A549 (cell line): ENCODE data around the gene TTI1. TPM values are rescaled to one million over a fixed set of nuclear protein-coding genes. Genes with fewer than 3 reads are reported as not detected.

Experiments used
- ATAC-seq, 2 experiments: fragments of 200-7000 bp in 1 of 2; fragments of >200 bp in 1 of 2; cut with Nextera tagmentation in 1 of 2; cut with Tn5 transposase in 1 of 2; 3 replicates each; pipeline versions ENCODE4 v1.8.0 to v1.9.1; 2018 to 2020; ENCODE audit warnings: mild to moderate bottlenecking in 1 of 2, moderate library complexity in 1 of 2
- CTCF ChIA-PET: fragments of 300-600 bp; sonication (Branson Sonifier 250); formaldehyde crosslinking; extraction: SDS; loops from one replicate; lab custom pipeline; 2021; ENCODE audit warnings: antibody characterized with exemption, inconsistent platforms; lab: Yijun Ruan, JAX
- POLR2A ChIA-PET: fragments of 350-600 bp; formaldehyde crosslinking; extraction: SDS; loops from one replicate; lab custom pipeline; 2021; ENCODE audit warnings: antibody characterized with exemption, inconsistent platforms; lab: Yijun Ruan, JAX
- DNase-seq, 2 experiments: peaks; one replicate each; pipeline versions ENCODE4 v3.0.0 to v3.0.0-alpha.2; 2011 to 2016; ENCODE audit warnings: low read depth in 1 of 2, low spot score in 1 of 2
- FAIRE-seq: peaks from 2 replicates; lab custom pipeline; 2011; peaks lifted over from hg19 to GRCh38; lab: Jason Lieb, UNC
- H3K27ac ChIP-seq, 2 experiments: fragments of >200 bp; sonication (Bioruptor Twin); formaldehyde crosslinking; 3 replicates each; pipeline ENCODE4 v1.5.1; 2016 to 2017
- H3K4me1 ChIP-seq: fragments of >200 bp; sonication (Bioruptor Twin); formaldehyde crosslinking; 3 replicates; pipeline ENCODE4 v1.6.1; 2016
- H3K4me2 ChIP-seq: fragments of >200 bp; sonication (Bioruptor Twin); formaldehyde crosslinking; 3 replicates; pipeline ENCODE4 v1.6.1; 2016
- H3K4me3 ChIP-seq: fragments of >200 bp; sonication (Bioruptor Twin); formaldehyde crosslinking; 3 replicates; pipeline ENCODE4 v1.5.1; 2016
- H3K9me3 ChIP-seq: fragments of >200 bp; sonication (Bioruptor Twin); formaldehyde crosslinking; 3 replicates; pipeline ENCODE4 v1.6.1; 2016
- BHLHE40 ChIP-seq: IDR thresholded peaks from 2 replicates; pipeline ENCODE4 v1.6.1; 2012; ENCODE audit warnings: low read depth, low read length, inconsistent platforms
- CEBPB ChIP-seq, 2 experiments: fragments of >200 bp in 1 of 2; sonication (Bioruptor Twin) in 1 of 2; formaldehyde crosslinking in 1 of 2; IDR thresholded peaks; 2 replicates each; pipeline ENCODE4 v1.6.1; 2012 to 2016
- CHD2 ChIP-seq: fragments of 150-350 bp; IDR thresholded peaks from 2 replicates; pipeline ENCODE4 v1.6.1; 2014; ENCODE audit warnings: low read length; ENCODE audit not compliant: partially characterized antibody
- CHD4 ChIP-seq: fragments of 200-600 bp; sonication (generic); IDR thresholded peaks from 2 replicates; pipeline ENCODE4 v1.6.1; 2016; ENCODE audit warnings: antibody characterized with exemption, mild to moderate bottlenecking, borderline replicate concordance
- CTCF ChIP-seq: fragments of >200 bp; sonication (Bioruptor Twin); formaldehyde crosslinking; IDR thresholded peaks from 3 replicates; pipeline ENCODE4 v1.5.1; 2016
- EP300 ChIP-seq, 2 experiments: fragments of >200 bp; sonication (Bioruptor Twin); formaldehyde crosslinking; IDR thresholded peaks; 2 replicates in 1 of 2; 3 replicates in 1 of 2; pipeline ENCODE4 v1.6.1; 2016 to 2017
- FOSB ChIP-seq: fragments of 250-450 bp; sonication (Bioruptor Pico); IDR thresholded peaks from 2 replicates; pipeline ENCODE4 v1.5.0; 2020; ENCODE audit warnings: mild to moderate bottlenecking, moderate library complexity
- FOSL2 ChIP-seq, 2 experiments: fragments of 450-650 bp in 1 of 2; fragments of >200 bp in 1 of 2; sonication (Bioruptor Twin) in 1 of 2; formaldehyde crosslinking; IDR thresholded peaks; 2 replicates each; pipeline versions ENCODE4 v1.5.0 to v1.6.1; 2016 to 2020; ENCODE audit warnings: mild to moderate bottlenecking in 1 of 2, moderate library complexity in 1 of 2
- GATA3 ChIP-seq: IDR thresholded peaks from 2 replicates; pipeline ENCODE4 v1.6.1; 2012; ENCODE audit warnings: borderline replicate concordance
- HDAC2 ChIP-seq: fragments of 200-600 bp; sonication (generic); IDR thresholded peaks from 2 replicates; pipeline ENCODE4 v1.6.1; 2016
- HMGXB4 ChIP-seq: fragments of 250-450 bp; sonication (Bioruptor Pico); IDR thresholded peaks from 2 replicates; pipeline ENCODE4 v1.5.0; 2021; ENCODE audit warnings: mild to moderate bottlenecking, moderate library complexity, borderline replicate concordance
- JUN ChIP-seq, 2 experiments: fragments of >200 bp; sonication (Bioruptor Twin); formaldehyde crosslinking; IDR thresholded peaks; 2 replicates in 1 of 2; 3 replicates in 1 of 2; pipeline ENCODE4 v1.6.1; 2016 to 2017
- JUNB ChIP-seq: fragments of >200 bp; sonication (Bioruptor Twin); formaldehyde crosslinking; IDR thresholded peaks from 2 replicates; pipeline ENCODE4 v1.6.1; 2016
- MYC ChIP-seq: IDR thresholded peaks from 2 replicates; pipeline ENCODE4 v1.6.1; 2012; ENCODE audit warnings: mild to moderate bottlenecking, inconsistent platforms, low read length, improper control_type of control experiment, borderline replicate concordance
- NR3C1 ChIP-seq: fragments of >200 bp; sonication (Bioruptor Twin); formaldehyde crosslinking; IDR thresholded peaks from 3 replicates; pipeline ENCODE4 v1.6.1; 2017
- RAD21 ChIP-seq, 2 experiments: fragments of >200 bp in 1 of 2; sonication (Bioruptor Twin) in 1 of 2; formaldehyde crosslinking in 1 of 2; IDR thresholded peaks in 1 of 2; conservative IDR thresholded peaks in 1 of 2; 2 replicates in 1 of 2; 3 replicates in 1 of 2; pipeline ENCODE4 v1.6.1; 2012 to 2018; ENCODE audit warnings: inconsistent platforms in 1 of 2
- RNF2 ChIP-seq: fragments of 200-600 bp; sonication (generic); IDR thresholded peaks from 2 replicates; pipeline ENCODE4 v1.6.1; 2016; ENCODE audit warnings: low read depth, mild to moderate bottlenecking, antibody characterized with exemption, moderate library complexity, borderline replicate concordance
- SMC3 ChIP-seq: fragments of >200 bp; sonication (Bioruptor Twin); formaldehyde crosslinking; IDR thresholded peaks from 3 replicates; pipeline ENCODE4 v1.6.1; 2018; ENCODE audit warnings: inconsistent platforms
- TFCP2L1 ChIP-seq: fragments of 250-450 bp; sonication (Bioruptor Pico); IDR thresholded peaks from 2 replicates; pipeline ENCODE4 v1.5.0; 2021; ENCODE audit warnings: mild to moderate bottlenecking
- TP53 ChIP-seq: fragments of 250-450 bp; sonication (Bioruptor Pico); IDR thresholded peaks from 2 replicates; pipeline ENCODE4 v1.5.0; 2021; ENCODE audit warnings: mild to moderate bottlenecking, moderate library complexity
- WGBS: methylation state at CpG from one replicate; pipeline ENCODE4 v1.1.6; 2017; ENCODE audit errors: missing lambda C conversion rate; 5-methylcytosine and 5-hydroxymethylcytosine counted together
- polyA plus RNA-seq, 4 experiments: library from polyadenylated mRNA; depleted of rRNA in 3 of 4; stranded (reverse); fragments of >200 nt; fragmentation: RNase III in 1 of 4; extraction: RNeasy Plus Mini Kit Qiagen cat#74134 plus additional on column Dnase treatment in 1 of 4; gene quantifications; 2 replicates in 3 of 4; 3 replicates in 1 of 4; pipeline ENCODE4 v1.2.3, GENCODE V29; 2011 to 2017
- TF ChIP-seq, protein P1 (sequence below): IDR thresholded peaks from 2 replicates; pipeline ENCODE4 v1.6.1; 2012

TTI1 gene
- polyA plus RNA-seq, 2 of the 4 experiments (the other 2 are of a cell fraction) = 20.6 to 27.9 TPM

- ChIA-PET POLR2A (no interaction called here), CTCF (interaction anchor here (0.9 to 11.2 kb wide), 8 partner anchors 13 to 256 kb away, joined by 3 to 182 read pairs (median 5); partner anchors contain the start of gene TGM2)
- no peak for FAIRE-seq
- peak overlapping the region; percentile 65 to 71; a peak in 5 of 6 replicates for H3K27ac ChIP-seq
- TF ChIP-seq HMGXB4 (no peak), FOSL2 (IDR thresholded peaks at IDR 0.05) (no peak), FOSL2 (CRISPR knock-in tag; IDR thresholded peaks at IDR 0.05) (no peak), TP53 (CRISPR knock-in tag) (no peak), CHD4 (no peak), CEBPB (IDR thresholded peaks at IDR 0.05) (no peak), MYC (no peak), BHLHE40 (no peak), RAD21 (conservative IDR thresholded peaks at IDR 0.05 in 1 of 2, IDR thresholded peaks at IDR 0.05 in 1 of 2) (no peak)
- H3K4me3 ChIP-seq = no peak overlapping the region
- DNase-seq = no peak
- no peak for ATAC-seq
- 92% methylated on average over 5 of the region's 5 CpGs for WGBS
- peak overlapping the region; percentile 33; the same call in 2 of the 3 replicates for H3K4me2 ChIP-seq
- peaks cover 26% of the 10 kb centered on the region for H3K4me1 ChIP-seq
- H3K9me3 ChIP-seq = no peaks in the 10 kb centered on the region
Measured at GRCh38 chr20:38060536-38060935, 27.3 kb upstream of the TTI1 start.

GRCh38 chr20:38059832-38060231, 26.6 kb upstream of the TTI1 start:
- ATAC-seq (peak in 1 of 2 experiments; percentile 42; a peak in 3 of 6 replicates), DNase-seq (peak in 1 of 2 experiments; percentile 77)
- no peak overlapping the region for H3K4me3 ChIP-seq
- peaks cover 26% of the 10 kb centered on the region for H3K4me1 ChIP-seq
- peak overlapping the region; percentile 65 to 71 for H3K27ac ChIP-seq
- POLR2A ChIA-PET = no interaction called here
- H3K9me3 ChIP-seq = no peaks in the 10 kb centered on the region
- CTCF ChIA-PET = interaction anchor here (1.7 to 12.7 kb wide), 6 partner anchors 14 to 257 kb away, joined by 4 to 356 read pairs (median 22); partner anchors contain the start of gene TGM2
- peak overlapping the region; percentile 33 for H3K4me2 ChIP-seq
- WGBS = 28% methylated on average over 5 of the region's 5 CpGs
- TF ChIP-seq TFCP2L1 (CRISPR knock-in tag) (no peak), HDAC2 (no peak), GATA3 (peak; percentile 47; the same call in 1 of the 2 replicates), RNF2 (no peak), CHD2 (no peak), JUN (IDR thresholded peaks at IDR 0.05) (peak in 1 of 2 experiments; percentile 52; a peak in 2 of 5 replicates), FOSB (CRISPR knock-in tag) (no peak), JUNB (peak; percentile 26; the same call in 1 of the 2 replicates), EP300 (IDR thresholded peaks at IDR 0.05) (peak; percentile 46 to 69; a peak in 4 of 5 replicates), CTCF (no peak)
- TF ChIP-seq, all 56 proteins: peak for 4
- FAIRE-seq = no peak

DNA sequence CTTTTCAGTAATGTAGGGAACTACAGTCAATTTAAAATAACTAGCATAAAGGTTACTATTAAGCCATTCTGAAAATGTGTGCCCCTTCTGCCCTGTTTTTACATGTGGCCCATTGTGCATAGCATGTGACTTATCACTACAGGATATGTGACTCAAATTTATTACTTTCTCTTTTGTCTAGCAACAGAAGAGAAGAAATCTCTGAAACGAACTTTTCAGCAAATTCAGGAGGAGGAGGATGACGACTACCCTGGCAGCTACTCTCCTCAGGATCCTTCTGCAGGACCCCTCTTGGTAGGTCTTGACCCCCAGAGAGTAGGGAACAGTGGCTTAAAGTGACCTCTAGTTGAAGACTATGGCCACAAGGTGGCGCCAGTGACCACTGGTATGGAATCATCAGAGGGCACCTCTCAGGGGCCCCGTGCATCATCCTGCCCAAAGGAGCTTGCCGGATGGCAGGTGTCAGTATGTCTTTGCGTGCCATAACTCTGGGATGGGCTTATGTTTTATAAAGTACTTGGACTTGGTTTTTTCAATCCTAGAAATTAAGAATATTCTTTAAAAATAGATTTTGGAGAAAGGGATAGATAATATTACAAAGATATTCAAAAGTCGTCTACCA, 24.2 kb upstream of the TTI1 start:
- POLR2A ChIA-PET = interaction anchor here (0.6 to 1.0 kb wide), 7 partner anchors 14 to 164 kb away, joined by 3 to 6 read pairs (median 3); no protein-coding TSS in a partner anchor
- H3K9me3 ChIP-seq = no peaks in the 10 kb centered on the region
- CTCF ChIA-PET = interaction anchor here (0.5 to 12.7 kb wide), 86 partner anchors 9 to 858 kb away, joined by 3 to 356 read pairs (median 5); partner anchors contain the start of gene TGM2
- H3K27ac ChIP-seq = peak overlapping the region; percentile 29 to 47; a peak in 1 of 6 replicates
- TF ChIP-seq RAD21 (conservative IDR thresholded peaks at IDR 0.05 in 1 of 2, IDR thresholded peaks at IDR 0.05 in 1 of 2) (peak; percentile 96 to 98), NR3C1 (no peak), SMC3 (peak; percentile 97), CTCF (peak; percentile 96)
- TF ChIP-seq, protein P1, sequence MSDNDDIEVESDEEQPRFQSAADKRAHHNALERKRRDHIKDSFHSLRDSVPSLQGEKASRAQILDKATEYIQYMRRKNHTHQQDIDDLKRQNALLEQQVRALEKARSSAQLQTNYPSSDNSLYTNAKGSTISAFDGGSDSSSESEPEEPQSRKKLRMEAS = no peak
- H3K4me2 ChIP-seq = no peak overlapping the region
- no peak overlapping the region for H3K4me3 ChIP-seq
- ATAC-seq (peak; percentile 94 to 99), FAIRE-seq (peak; percentile 72), DNase-seq (peak; percentile 81 to 82)
- 19% methylated on average over 7 of the region's 7 CpGs for WGBS
- peaks cover 26% of the 10 kb centered on the region for H3K4me1 ChIP-seq
